ENCODE measurements around the gene ACSM3.

- TF ChIP-seq GATA1 (IDR thresholded peaks at IDR 0.05; ENCODE audit: low read depth, low read length), result no peak
- TF ChIP-seq POLR2A (IDR thresholded peaks at IDR 0.05; ENCODE audit: low read length), result no peak
These were observed 51.0 kb downstream of the ACSM3 start for GRCh38 chr16:20814784-20815183.
